Pancreas (tissue), 10 donors: ENCODE data around the gene NUMB. TPM values are rescaled to one million over a fixed set of nuclear protein-coding genes. Genes with fewer than 3 reads are reported as not detected.

Experiments
- ATAC-seq, 4 donors: fragments of 200-7000 bp; cut with Tn5 transposase; one replicate each; pipeline versions ENCODE4 v1.8.0 to v1.9.1; 2020; ENCODE audit warnings: mild to moderate bottlenecking in 4 of 4, moderate library complexity in 4 of 4
- DNase-seq, 6 donors: peaks; one replicate each; pipeline ENCODE4 v3.0.0-alpha.2; 2020
- FAIRE-seq: peaks from 2 replicates; lab custom pipeline; 2012; peaks lifted over from hg19 to GRCh38; lab: Jason Lieb, UNC
- H3K27ac ChIP-seq, 4 donors: fragments of 200-600 bp; sonication (generic); 1 replicate in 3 of 4; 2 replicates in 1 of 4; pipeline versions ENCODE4 v1.5.0 to v1.8.0; 2020
- H3K27me3 ChIP-seq, 4 donors: fragments of 200-600 bp; one replicate each; pipeline ENCODE4 v1.8.0; 2021
- H3K36me3 ChIP-seq, 3 donors: fragments of 200-600 bp; sonication (generic) in 1 of 3; one replicate each; pipeline versions ENCODE4 v1.5.0 to v1.8.0; 2020 to 2021
- H3K4me1 ChIP-seq, 3 donors: fragments of 200-600 bp; one replicate each; pipeline ENCODE4 v1.8.0; 2021
- H3K4me3 ChIP-seq, 4 donors: fragments of 200-600 bp; sonication (generic) in 2 of 4; one replicate each; pipeline versions ENCODE4 v1.5.0 to v1.8.0; 2020 to 2021
- H3K9me3 ChIP-seq, 4 donors: fragments of 200-600 bp; one replicate each; pipeline ENCODE4 v1.8.0; 2021
- CTCF ChIP-seq, 4 donors: fragments of 200-600 bp; sonication (generic) in 3 of 4; IDR thresholded peaks; one replicate each; pipeline versions ENCODE4 v1.5.0 to v1.8.0; 2021; ENCODE audit warnings: antibody characterized with exemption in 4 of 4
- WGBS, 2 donors: extraction: QIAGEN DNeasy Blood & Tissue Kit; methylation state at CpG; one replicate each; pipeline ENCODE4 v1.1.7; 2013; 5-methylcytosine and 5-hydroxymethylcytosine counted together
- intact Hi-C, 3 donors: fragments of 100-400 bp; cut with DNase I; formaldehyde crosslinking; loops; one replicate each; pipeline versions ENCODE4 v1.11.1 to v1.14.2; 2022
- polyA plus RNA-seq, 2 donors: library from polyadenylated mRNA; stranded (reverse); fragments of 200-250 nt; gene quantifications; one replicate each; pipeline ENCODE4 v1.2.3, GENCODE V29; 2013
- total RNA-seq, 6 donors: library from RNA; stranded (reverse); fragmentation: NEBNext Ultra II Directional in 4 of 6; extraction: Animal tissue kit (Norgen Biotek cat#: 25700) in 4 of 6; gene quantifications; one replicate each; pipeline versions ENCODE4 v1.2.1 to v1.2.4, GENCODE V29; 2021 to 2023
- donor health status: healthy with polysubstance abuse.
- donor health status: DM: no; HTN: no; CAD: no; lungs with moderate emphysema.
- donor health status: DM: no; HTN: no; CAD: no.
- donor health status: control.
- donor health status: control.
- donor health status: Bipolar disorder and iron deficiency.
- donor health status: DM: yes; HTN: yes; CAD: no.
- donor health status: DM: no; HTN: no; CAD: no.
- donor health status: DM: no; HTN: no; CAD: no.
- donor health status: DM: yes; HTN: yes; CAD: no.

NUMB gene
- total and polyA plus RNA-seq, 8 donors = 23.9 to 53.8 (median 32.5) TPM

GRCh38 chr14:73344319-73344718 is 114.0 kb downstream of the NUMB start:
- intact Hi-C loops = no loop called here
- FAIRE-seq (no peak), DNase-seq (no peak), ATAC-seq (no peak)
- Histone ChIP-seq H3K4me1 (no peaks in the 10 kb centered on the region), H3K36me3 (no peaks in the 10 kb centered on the region), H3K9me3 (no peaks in the 10 kb centered on the region), H3K27ac (no peak overlapping the region), H3K27me3 (no peaks in the 10 kb centered on the region), H3K4me3 (no peak overlapping the region)
- TF ChIP-seq CTCF (IDR thresholded peaks at IDR 0.05) = no peak
- WGBS, 2 donors = 91 to 94% methylated on average over 1 of the region's 1 CpG

GRCh38 chr14:73342670-73343069 is 115.7 kb downstream of the NUMB start:
- Histone ChIP-seq H3K27ac (no peak overlapping the region), H3K9me3 (no peaks in the 10 kb centered on the region), H3K36me3 (no peaks in the 10 kb centered on the region), H3K27me3 (no peaks in the 10 kb centered on the region), H3K4me1 (no peaks in the 10 kb centered on the region), H3K4me3 (no peak overlapping the region)
- no peak for TF ChIP-seq CTCF (IDR thresholded peaks at IDR 0.05)
- FAIRE-seq (no peak), ATAC-seq (peak in 1 of 4 donors; percentile 12), DNase-seq (no peak)
- intact Hi-C loops = no loop called here
- 75 to 83% methylated on average over 5 of the region's 5 CpGs for WGBS, 2 donors

- Histone ChIP-seq H3K9me3 (no peaks in the 10 kb centered on the region), H3K36me3 (no peaks in the 10 kb centered on the region), H3K4me1 (no peaks in the 10 kb centered on the region), H3K4me3 (no peak overlapping the region), H3K27ac (no peak overlapping the region), H3K27me3 (no peaks in the 10 kb centered on the region)
- intact Hi-C loops = no loop called here
- FAIRE-seq = no peak
- no peak for TF ChIP-seq CTCF (IDR thresholded peaks at IDR 0.05)
- 83 to 87% methylated on average over 6 of the region's 6 CpGs for WGBS, 2 donors
- no peak for DNase-seq
- ATAC-seq = no peak
These were observed 118.3 kb downstream of the NUMB start for GRCh38 chr14:73339846-73340595.

GRCh38 chr14:73339206-73339605 is 119.1 kb downstream of the NUMB start:
- Histone ChIP-seq H3K9me3 (no peaks in the 10 kb centered on the region), H3K4me3 (no peak overlapping the region), H3K27me3 (no peaks in the 10 kb centered on the region), H3K4me1 (no peaks in the 10 kb centered on the region), H3K36me3 (no peaks in the 10 kb centered on the region), H3K27ac (no peak overlapping the region)
- FAIRE-seq = no peak
- DNase-seq = no peak
- intact Hi-C loops = no loop called here
- no peak for ATAC-seq
- TF ChIP-seq CTCF (IDR thresholded peaks at IDR 0.05) = no peak

GRCh38 chr14:73338551-73338950 is 119.8 kb downstream of the NUMB start:
- ATAC-seq (no peak), DNase-seq (no peak), FAIRE-seq (no peak)
- H3K27me3 ChIP-seq = no peaks in the 10 kb centered on the region
- no peaks in the 10 kb centered on the region for H3K4me1 ChIP-seq
- no peak for TF ChIP-seq CTCF (IDR thresholded peaks at IDR 0.05)
- no peaks in the 10 kb centered on the region for H3K9me3 ChIP-seq
- H3K27ac ChIP-seq = no peak overlapping the region
- no peak overlapping the region for H3K4me3 ChIP-seq
- intact Hi-C loops = no loop called here
- H3K36me3 ChIP-seq = no peaks in the 10 kb centered on the region
- WGBS, 2 donors = 91 to 94% methylated on average over 1 of the region's 1 CpG
